Tibial nerve (tissue), 4 donors: Measurements from ENCODE around the gene EFNA3.

ENCODE experiments used
- CTCF ChIP-seq, 5 experiments: fragments of 200-600 bp in 3 of 5; fragments of 450-650 bp in 2 of 5; sonication (generic) in 3 of 5; IDR thresholded peaks; one replicate each; pipeline ENCODE4 v1.5.1; 2016 to 2019; ENCODE audit warnings: antibody characterized with exemption in 5 of 5, mild to moderate bottlenecking in 3 of 5, moderate library complexity in 2 of 5
- EP300 ChIP-seq, 2 donors: sonication (generic); formaldehyde crosslinking; IDR thresholded peaks; one replicate each; pipeline ENCODE4 v1.6.1; 2017; ENCODE audit warnings: antibody characterized with exemption in 2 of 2, mild to moderate bottlenecking in 1 of 2
- POLR2A ChIP-seq, 2 donors: fragments of 450-650 bp; IDR thresholded peaks; one replicate each; pipeline ENCODE4 v1.6.1; 2017; ENCODE audit warnings: antibody characterized with exemption in 2 of 2, mild to moderate bottlenecking in 2 of 2, moderate library complexity in 2 of 2

- TF ChIP-seq CTCF (IDR thresholded peaks at IDR 0.05) (no peak), POLR2A (IDR thresholded peaks at IDR 0.05) (no peak), EP300 (IDR thresholded peaks at IDR 0.05) (no peak)
These were observed 25.0 kb upstream of the EFNA3 start for GRCh38 chr1:155053531-155054105.
